Breast epithelium (tissue), 4 donors: ENCODE measurements around the gene RABGAP1L. TPM values are rescaled to one million over a fixed set of nuclear protein-coding genes. Genes with fewer than 3 reads are reported as not detected.

Source experiments
- DNase-seq, 2 donors: peaks; one replicate each; pipeline ENCODE4 v3.0.0-alpha.2; 2019; ENCODE audit warnings: low spot score in 2 of 2
- H3K27ac ChIP-seq, 2 donors: fragments of 200-600 bp; sonication (generic) in 1 of 2; one replicate each; pipeline ENCODE4 v1.5.1; 2016 to 2019; ENCODE audit warnings: mild to moderate bottlenecking in 1 of 2
- H3K27me3 ChIP-seq, 2 donors: fragments of 200-600 bp; sonication (generic) in 1 of 2; one replicate each; pipeline versions ENCODE4 v1.5.1 to v1.6.0; 2017 to 2019; ENCODE audit warnings: control low read depth in 1 of 2, mild to moderate bottlenecking in 1 of 2
- H3K36me3 ChIP-seq: fragments of 200-600 bp; one replicate; pipeline ENCODE4 v1.5.1; 2019
- H3K4me1 ChIP-seq, 2 donors: fragments of 200-600 bp; sonication (generic); one replicate each; pipeline ENCODE4 v1.5.1; 2016 to 2019; ENCODE audit warnings: control low read depth in 1 of 2
- H3K4me3 ChIP-seq, 3 donors: fragments of 200-600 bp; sonication (generic); 1 replicate in 2 of 3; 2 replicates in 1 of 3; pipeline ENCODE4 v1.5.1; 2016 to 2019; ENCODE audit warnings: mild to moderate bottlenecking in 3 of 3, moderate library complexity in 2 of 3
- H3K9me3 ChIP-seq, 2 donors: fragments of 200-600 bp; sonication (generic) in 1 of 2; one replicate each; pipeline ENCODE4 v1.5.1; 2016 to 2019; ENCODE audit warnings: control low read depth in 1 of 2
- CTCF ChIP-seq, 3 donors: fragments of 450-650 bp; IDR thresholded peaks; one replicate each; pipeline ENCODE4 v1.5.1; 2016 to 2017; ENCODE audit warnings: antibody characterized with exemption in 3 of 3, mild to moderate bottlenecking in 3 of 3, moderate library complexity in 3 of 3
- POLR2A ChIP-seq: fragments of 450-650 bp; IDR thresholded peaks from one replicate; pipeline ENCODE4 v1.6.1; 2016; ENCODE audit warnings: antibody characterized with exemption, mild to moderate bottlenecking, moderate library complexity
- POLR2AphosphoS5 ChIP-seq, 3 donors: sonication (generic); formaldehyde crosslinking; IDR thresholded peaks; one replicate each; pipeline ENCODE4 v1.6.1; 2017; ENCODE audit warnings: antibody characterized with exemption in 3 of 3
- intact Hi-C: fragments of 100-400 bp; cut with DNase I; formaldehyde crosslinking; loops from one replicate; pipeline ENCODE4 v1.15.1; 2023; ENCODE audit warnings: low total_unique reads
- total RNA-seq, 3 donors: library from RNA; depleted of rRNA; stranded (reverse); fragments of >200 nt; gene quantifications; one replicate each; pipeline ENCODE4 v1.1.0, GENCODE V29; 2016

Gene RABGAP1L
- total RNA-seq, 3 donors from 2014 or later: 41.3 to 83.7 (median 49.5) TPM

GRCh38 chr1:174284052-174284451 lies 124.7 kb downstream of the RABGAP1L start:
- Histone ChIP-seq H3K27me3 (no peaks in the 10 kb centered on the region), H3K27ac (no peak overlapping the region), H3K36me3 (no peaks in the 10 kb centered on the region), H3K9me3 (peaks cover 0 to 13% of the 10 kb centered on the region in 2 donors), H3K4me3 (no peak overlapping the region), H3K4me1 (no peaks in the 10 kb centered on the region)
- DNase-seq: no peak
- TF ChIP-seq POLR2AphosphoS5 (IDR thresholded peaks at IDR 0.05) (no peak), CTCF (IDR thresholded peaks at IDR 0.05) (no peak), POLR2A (no peak)
- intact Hi-C loops: no loop called here

DNA sequence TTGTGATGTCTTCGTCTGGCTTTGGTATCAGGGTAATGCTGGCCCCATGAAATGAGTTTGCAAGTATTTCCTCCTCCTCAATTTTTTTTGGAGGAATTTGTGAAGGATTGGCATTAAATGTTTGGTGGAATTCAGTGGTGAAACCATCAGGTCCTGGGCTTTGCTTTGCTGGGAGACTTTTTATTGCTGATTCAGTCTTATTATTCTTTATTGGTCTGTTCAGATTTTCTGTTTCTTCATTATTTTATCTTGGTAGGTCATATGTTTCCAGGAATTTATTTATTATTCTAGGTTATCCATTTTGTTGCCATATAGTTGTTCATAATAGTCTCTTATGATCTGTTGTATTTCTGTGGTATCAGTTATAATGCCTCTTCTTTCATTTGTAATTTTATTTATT lies 126.7 kb downstream of the RABGAP1L start:
- H3K36me3 ChIP-seq: no peaks in the 10 kb centered on the region
- no peak for TF ChIP-seq POLR2A
- TF ChIP-seq POLR2AphosphoS5 (IDR thresholded peaks at IDR 0.05): no peak
- TF ChIP-seq CTCF (IDR thresholded peaks at IDR 0.05): no peak
- peaks cover 0 to 17% of the 10 kb centered on the region in 2 donors for H3K9me3 ChIP-seq
- H3K27ac ChIP-seq: no peak overlapping the region
- H3K27me3 ChIP-seq: no peaks in the 10 kb centered on the region
- H3K4me1 ChIP-seq: no peaks in the 10 kb centered on the region
- intact Hi-C loops: no loop called here
- no peak overlapping the region for H3K4me3 ChIP-seq
- DNase-seq: no peak

DNA sequence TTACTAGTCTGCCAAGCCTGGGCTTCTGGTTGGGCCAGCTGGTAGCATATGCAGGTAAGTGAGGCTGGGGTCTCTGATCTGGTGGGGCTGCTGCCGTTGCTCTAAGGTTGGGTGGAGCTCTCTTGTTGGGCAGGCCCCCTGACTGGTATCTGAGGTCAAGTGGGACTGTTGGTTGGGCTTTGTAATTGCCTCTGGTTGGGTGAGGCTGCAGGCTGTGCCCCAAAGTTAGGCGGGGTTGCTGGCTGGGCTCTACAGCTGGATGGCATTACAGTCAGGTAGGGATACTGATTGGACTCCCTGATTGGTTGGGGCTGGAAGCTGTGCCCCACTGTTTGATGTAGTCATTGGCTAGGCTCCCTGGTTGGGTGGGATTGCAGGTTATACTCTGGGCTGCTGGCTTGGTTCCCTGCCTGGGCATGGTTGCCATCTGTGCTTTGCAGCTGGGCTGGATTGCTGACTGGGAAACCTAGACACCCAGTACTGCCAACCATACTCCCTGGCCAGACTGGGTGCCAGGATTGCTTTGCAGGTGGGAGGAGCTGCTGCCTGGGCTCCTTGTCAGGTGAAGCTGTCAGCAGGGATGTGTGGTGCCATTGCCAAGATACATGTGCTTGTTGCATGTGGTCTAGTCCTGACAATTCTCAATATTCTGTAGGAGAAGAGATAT lies 130.5 kb downstream of the RABGAP1L start:
- H3K4me1 ChIP-seq: no peaks in the 10 kb centered on the region
- H3K4me3 ChIP-seq: no peak overlapping the region
- intact Hi-C loops: no loop called here
- TF ChIP-seq POLR2A: no peak
- TF ChIP-seq CTCF (IDR thresholded peaks at IDR 0.05): no peak
- TF ChIP-seq POLR2AphosphoS5 (IDR thresholded peaks at IDR 0.05): no peak
- H3K27ac ChIP-seq: no peak overlapping the region
- H3K27me3 ChIP-seq: no peaks in the 10 kb centered on the region
- no peak for DNase-seq
- peaks cover 0 to 22% of the 10 kb centered on the region in 2 donors for H3K9me3 ChIP-seq
- no peaks in the 10 kb centered on the region for H3K36me3 ChIP-seq

DNA sequence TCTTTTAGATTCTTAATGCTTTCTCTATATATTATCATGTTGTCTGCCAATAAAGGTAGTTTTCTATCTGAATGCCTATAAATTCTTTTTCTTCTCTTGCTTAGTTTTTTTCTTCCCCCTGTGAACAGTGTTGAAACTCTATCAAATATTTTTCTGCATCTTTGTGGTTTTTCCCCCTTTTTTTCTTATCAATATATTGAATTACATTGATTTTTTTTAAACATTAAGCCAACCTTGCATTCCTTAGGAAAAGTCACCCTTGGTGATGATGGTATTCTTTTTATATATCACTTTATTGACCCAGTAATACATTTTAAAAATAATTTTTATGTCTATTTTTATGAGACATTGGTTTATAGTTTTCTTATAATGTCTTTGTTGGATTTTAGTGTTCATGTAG lies 131.7 kb downstream of the RABGAP1L start:
- Histone ChIP-seq H3K4me3 (no peak overlapping the region), H3K27ac (no peak overlapping the region), H3K9me3 (peaks cover 0 to 22% of the 10 kb centered on the region in 2 donors), H3K4me1 (no peaks in the 10 kb centered on the region), H3K27me3 (no peaks in the 10 kb centered on the region), H3K36me3 (no peaks in the 10 kb centered on the region)
- intact Hi-C loops: no loop called here
- no peak for TF ChIP-seq CTCF (IDR thresholded peaks at IDR 0.05)
- TF ChIP-seq POLR2AphosphoS5 (IDR thresholded peaks at IDR 0.05): no peak
- no peak for DNase-seq

DNA sequence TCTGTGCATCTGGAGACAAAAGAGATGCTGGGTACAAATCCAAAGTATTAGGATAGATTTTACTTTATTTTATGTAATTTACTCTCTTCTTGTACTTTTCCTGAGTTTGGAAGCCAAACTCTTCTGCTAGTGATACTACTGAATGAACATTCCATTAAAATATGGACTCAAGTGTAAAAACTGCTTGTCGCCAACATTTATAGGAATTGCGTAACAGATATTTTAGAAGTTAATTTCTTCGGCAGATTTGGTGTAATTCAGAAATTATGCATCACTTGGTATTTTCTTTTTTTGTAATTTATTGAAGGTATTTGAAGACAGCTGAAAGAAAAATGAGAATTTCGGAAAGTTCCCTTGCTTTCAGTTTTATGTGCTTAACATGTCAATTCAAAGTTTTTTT lies 137.0 kb downstream of the RABGAP1L start:
- peaks cover 5 to 9% of the 10 kb centered on the region in 2 donors for H3K9me3 ChIP-seq
- H3K36me3 ChIP-seq: no peaks in the 10 kb centered on the region
- no peak overlapping the region for H3K4me3 ChIP-seq
- TF ChIP-seq POLR2A (no peak), POLR2AphosphoS5 (IDR thresholded peaks at IDR 0.05) (no peak), CTCF (IDR thresholded peaks at IDR 0.05) (no peak)
- intact Hi-C loops: no loop called here
- no peaks in the 10 kb centered on the region for H3K27me3 ChIP-seq
- no peaks in the 10 kb centered on the region for H3K4me1 ChIP-seq
- no peak overlapping the region for H3K27ac ChIP-seq
- DNase-seq: no peak
